ENCODE results near the gene NEB. TPM values are rescaled to one million over a fixed set of nuclear protein-coding genes. Genes with fewer than 3 reads are reported as not detected.
A peak's percentile ranks its signal among the peaks of the same experiment; 100 is the strongest.

The NEB gene
- total and polyA plus RNA-seq, 4 donors, result 2.4 to 8.5 (median 7.1) TPM

DNA sequence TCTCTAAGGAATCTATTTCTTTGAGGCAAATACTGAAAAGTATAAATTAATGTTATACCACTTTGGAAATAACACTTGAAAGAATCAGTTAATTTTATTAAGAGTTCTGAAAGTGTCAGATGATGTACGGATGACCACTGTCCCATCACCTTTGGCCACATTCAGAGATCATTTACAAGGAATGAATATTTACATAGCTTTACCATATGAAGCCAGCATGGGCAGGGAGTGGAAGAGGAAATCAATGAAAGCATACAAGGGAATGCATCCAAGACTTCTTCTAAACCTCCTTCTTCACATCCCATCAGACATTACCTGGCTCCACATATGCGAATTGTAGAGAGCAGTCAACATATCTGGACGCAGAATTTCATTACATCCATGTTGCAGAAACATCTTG is 201.1 kb downstream of the NEB start:
- no peaks in the 10 kb centered on the region for H3K36me3 ChIP-seq (ENCODE audit: control insufficient read depth, insufficient read depth, low read length)
- no peaks in the 10 kb centered on the region for H3K9me3 ChIP-seq (ENCODE audit: control insufficient read depth, insufficient read depth, low read length)
- H3K27ac ChIP-seq (ENCODE audit: low read depth, low read length), result no peak overlapping the region
- no peak for DNase-seq (ENCODE audit: low read depth in 4 of 6, low spot score in 6 of 6)
- no peaks in the 10 kb centered on the region for H3K4me1 ChIP-seq (ENCODE audit: control insufficient read depth, insufficient read depth, low read length)
- H3K27me3 ChIP-seq (ENCODE audit: control insufficient read depth, insufficient read depth, low read length), result no peaks in the 10 kb centered on the region
- H3K4me3 ChIP-seq (ENCODE audit: low read depth, low read length), result no peak overlapping the region
- 100% methylated on average over 1 of the region's 3 CpGs for WGBS (ENCODE audit: insufficient coverage)

DNA sequence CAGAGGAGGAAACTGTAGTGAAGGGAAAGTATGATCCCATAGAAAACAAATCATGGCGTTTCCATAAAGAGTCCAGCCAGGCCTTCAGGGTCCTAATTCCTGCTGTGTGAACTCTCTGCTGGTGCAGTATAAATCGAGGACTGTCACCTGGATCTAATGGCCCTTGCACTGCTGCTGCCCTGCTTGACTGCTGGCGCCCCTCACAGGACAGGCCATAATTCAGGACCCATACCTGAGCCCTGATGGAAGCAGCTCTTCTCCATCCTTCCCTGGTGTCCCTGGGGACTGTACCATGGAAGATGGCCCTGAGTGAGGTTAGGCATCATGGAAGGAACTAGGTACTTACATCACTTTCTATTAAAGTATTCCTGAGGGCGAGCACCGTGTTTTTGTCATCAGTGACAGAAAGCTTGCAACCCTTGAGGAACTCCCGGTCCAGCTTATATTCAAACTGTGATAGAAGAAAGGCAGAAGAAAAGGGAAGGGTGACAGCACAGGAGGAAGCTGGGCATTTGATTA is 207.6 kb downstream of the NEB start:
- no peak for DNase-seq (ENCODE audit: low read depth in 4 of 6, low spot score in 6 of 6)
- Histone ChIP-seq H3K4me1 (ENCODE audit: control insufficient read depth, insufficient read depth, low read length) (no peaks in the 10 kb centered on the region), H3K9me3 (ENCODE audit: control insufficient read depth, insufficient read depth, low read length) (no peaks in the 10 kb centered on the region), H3K27me3 (ENCODE audit: control insufficient read depth, insufficient read depth, low read length) (no peaks in the 10 kb centered on the region), H3K4me3 (ENCODE audit: low read depth, low read length) (no peak overlapping the region), H3K27ac (ENCODE audit: low read depth, low read length) (no peak overlapping the region), H3K36me3 (ENCODE audit: control insufficient read depth, insufficient read depth, low read length) (no peaks in the 10 kb centered on the region)
- WGBS (ENCODE audit: insufficient coverage), result 89% methylated on average over 6 of the region's 6 CpGs

DNA sequence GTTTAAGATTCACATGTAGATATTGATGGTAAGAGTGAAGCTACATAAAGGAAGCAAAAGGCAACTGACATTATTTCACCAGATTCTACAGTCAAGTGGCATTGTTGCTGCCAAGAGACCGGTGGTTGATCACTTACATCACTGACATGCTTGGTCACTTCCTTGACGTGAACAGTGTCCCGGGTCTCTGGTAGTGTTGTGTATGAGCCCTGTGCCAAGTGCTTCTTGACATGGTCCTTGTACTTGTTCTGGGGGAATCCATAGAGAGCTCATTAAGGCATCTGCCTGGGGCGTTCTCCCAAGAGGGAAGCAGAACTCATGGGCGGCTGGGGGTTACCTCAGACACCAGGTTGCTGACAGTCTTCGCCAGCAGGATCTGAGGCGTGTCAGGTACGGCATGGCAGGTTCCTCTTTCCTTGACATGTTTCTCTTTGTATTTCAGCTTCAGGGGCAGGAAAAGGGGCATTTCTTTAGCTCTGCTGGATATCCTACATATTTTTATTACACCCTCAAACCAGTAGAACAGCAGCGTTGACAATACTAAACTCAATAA is 208.4 kb downstream of the NEB start:
- no peaks in the 10 kb centered on the region for H3K36me3 ChIP-seq (ENCODE audit: control insufficient read depth, insufficient read depth, low read length)

DNA sequence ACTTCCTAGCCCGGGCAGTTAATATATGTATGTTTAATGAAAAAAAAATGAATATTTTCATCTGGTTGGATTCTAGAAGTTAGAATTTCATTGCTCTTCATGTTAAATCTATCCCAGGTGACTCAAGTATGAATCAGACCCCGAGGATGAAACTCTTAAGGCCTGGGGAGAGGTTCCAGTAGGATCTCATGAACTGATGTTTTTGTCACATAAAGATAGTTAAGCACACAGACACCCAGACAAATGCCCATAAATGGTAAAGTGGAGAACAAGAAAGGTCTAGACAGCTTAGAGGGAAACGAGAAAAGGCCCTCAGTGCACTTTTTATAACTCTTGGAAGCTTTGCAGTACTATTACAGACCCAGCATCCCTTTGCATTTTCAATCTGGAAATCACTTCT is 210.4 kb downstream of the NEB start:
- DNase-seq (ENCODE audit: low read depth in 4 of 6, low spot score in 6 of 6), result no peak
- no peaks in the 10 kb centered on the region for H3K36me3 ChIP-seq (ENCODE audit: control insufficient read depth, insufficient read depth, low read length)
- no peaks in the 10 kb centered on the region for H3K27me3 ChIP-seq (ENCODE audit: control insufficient read depth, insufficient read depth, low read length)
- WGBS (ENCODE audit: insufficient coverage), result 50% methylated on average over 1 of the region's 3 CpGs
- H3K27ac ChIP-seq (ENCODE audit: low read depth, low read length), result no peak overlapping the region
- no peak overlapping the region for H3K4me3 ChIP-seq (ENCODE audit: low read depth, low read length)
- no peaks in the 10 kb centered on the region for H3K9me3 ChIP-seq (ENCODE audit: control insufficient read depth, insufficient read depth, low read length)
- H3K4me1 ChIP-seq (ENCODE audit: control insufficient read depth, insufficient read depth, low read length), result no peaks in the 10 kb centered on the region

More for the DNA sequence above, 208.4 kb downstream of the NEB start:
- WGBS (ENCODE audit: insufficient coverage), result 98% methylated on average over 7 of the region's 9 CpGs
- no peak for DNase-seq (ENCODE audit: low read depth in 4 of 6, low spot score in 6 of 6)
- Histone ChIP-seq H3K4me1 (ENCODE audit: control insufficient read depth, insufficient read depth, low read length) (no peaks in the 10 kb centered on the region), H3K27ac (ENCODE audit: low read depth, low read length) (no peak overlapping the region), H3K4me3 (ENCODE audit: low read depth, low read length) (no peak overlapping the region), H3K27me3 (ENCODE audit: control insufficient read depth, insufficient read depth, low read length) (no peaks in the 10 kb centered on the region), H3K9me3 (ENCODE audit: control insufficient read depth, insufficient read depth, low read length) (no peaks in the 10 kb centered on the region)

DNA sequence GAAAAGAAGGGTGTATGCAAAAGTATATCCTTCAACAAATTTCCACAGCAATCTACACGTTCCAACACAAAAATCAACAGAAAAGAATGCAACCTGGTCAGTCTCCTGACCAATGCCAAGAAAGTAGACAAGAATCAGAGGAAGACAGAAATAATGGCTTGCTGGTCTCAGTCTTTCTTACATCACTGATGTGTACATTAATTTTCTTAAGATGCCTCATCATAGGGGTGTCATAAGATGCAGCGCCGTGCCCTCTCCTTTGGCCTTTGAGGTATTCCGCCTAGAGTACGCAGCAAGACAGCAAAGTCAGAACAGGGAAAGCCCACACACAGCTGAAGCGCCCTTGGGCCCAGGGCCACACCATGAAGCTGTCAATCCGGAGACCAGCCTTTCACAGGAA is 211.7 kb downstream of the NEB start:
- no peaks in the 10 kb centered on the region for H3K27me3 ChIP-seq (ENCODE audit: control insufficient read depth, insufficient read depth, low read length)
- no peaks in the 10 kb centered on the region for H3K36me3 ChIP-seq (ENCODE audit: control insufficient read depth, insufficient read depth, low read length)
- WGBS (ENCODE audit: insufficient coverage), result 98% methylated on average over 5 of the region's 7 CpGs
- no peaks in the 10 kb centered on the region for H3K4me1 ChIP-seq (ENCODE audit: control insufficient read depth, insufficient read depth, low read length)
- no peak for DNase-seq (ENCODE audit: low read depth in 4 of 6, low spot score in 6 of 6)
- H3K27ac ChIP-seq (ENCODE audit: low read depth, low read length), result no peak overlapping the region
- H3K4me3 ChIP-seq (ENCODE audit: low read depth, low read length), result no peak overlapping the region
- H3K9me3 ChIP-seq (ENCODE audit: control insufficient read depth, insufficient read depth, low read length), result no peaks in the 10 kb centered on the region

DNA sequence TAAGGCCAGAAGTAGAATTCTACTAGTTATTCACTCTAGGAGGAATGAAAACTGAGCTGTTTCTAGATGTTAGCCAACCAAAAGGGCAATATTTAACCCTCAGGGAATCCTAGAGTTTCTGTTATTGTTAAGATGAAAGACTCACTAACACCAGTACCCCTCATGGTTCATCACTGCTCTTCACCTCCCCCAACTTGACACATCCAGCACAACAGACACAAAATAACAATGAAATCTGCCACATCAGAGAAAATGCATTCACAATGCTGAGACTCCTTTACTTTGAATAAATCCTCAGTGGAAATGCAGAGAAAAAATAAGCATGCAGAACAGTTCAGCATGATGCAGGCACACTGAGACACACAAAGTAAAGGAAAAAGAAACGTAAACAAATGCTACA is 213.3 kb downstream of the NEB start:
- DNase-seq (ENCODE audit: low read depth in 4 of 6, low spot score in 6 of 6), result peak in 1 of 6 donors; percentile 1
- H3K4me1 ChIP-seq (ENCODE audit: control insufficient read depth, insufficient read depth, low read length), result no peaks in the 10 kb centered on the region
- H3K4me3 ChIP-seq (ENCODE audit: low read depth, low read length), result no peak overlapping the region
- no peaks in the 10 kb centered on the region for H3K36me3 ChIP-seq (ENCODE audit: control insufficient read depth, insufficient read depth, low read length)
- H3K27ac ChIP-seq (ENCODE audit: low read depth, low read length), result no peak overlapping the region
- no peaks in the 10 kb centered on the region for H3K9me3 ChIP-seq (ENCODE audit: control insufficient read depth, insufficient read depth, low read length)
- WGBS (ENCODE audit: insufficient coverage), result no CpG with 5 or more reads among the region's 1 CpG
- H3K27me3 ChIP-seq (ENCODE audit: control insufficient read depth, insufficient read depth, low read length), result no peaks in the 10 kb centered on the region

DNA sequence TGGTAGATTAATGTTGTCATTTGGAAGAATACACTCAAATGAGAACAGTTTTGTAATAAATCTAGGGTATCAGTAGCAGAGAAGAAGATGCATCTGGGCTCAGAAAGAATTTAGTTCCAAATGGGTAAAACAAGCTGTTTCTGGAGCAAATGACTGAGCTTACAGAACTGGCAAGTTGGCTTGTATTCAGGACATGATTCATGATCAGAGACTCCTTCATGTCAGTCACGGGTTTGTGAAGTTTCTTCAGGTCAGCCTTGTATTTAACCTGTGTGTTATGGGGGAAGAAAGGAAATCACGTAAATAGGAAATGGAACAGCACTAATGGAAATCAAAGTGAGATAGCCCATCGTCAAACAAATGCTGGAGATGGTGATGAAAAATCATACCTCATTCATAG is 215.5 kb downstream of the NEB start:
- no peak for DNase-seq (ENCODE audit: low read depth in 4 of 6, low spot score in 6 of 6)
- Histone ChIP-seq H3K27ac (ENCODE audit: low read depth, low read length) (no peak overlapping the region), H3K4me3 (ENCODE audit: low read depth, low read length) (no peak overlapping the region), H3K36me3 (ENCODE audit: control insufficient read depth, insufficient read depth, low read length) (no peaks in the 10 kb centered on the region), H3K4me1 (ENCODE audit: control insufficient read depth, insufficient read depth, low read length) (no peaks in the 10 kb centered on the region), H3K9me3 (ENCODE audit: control insufficient read depth, insufficient read depth, low read length) (no peaks in the 10 kb centered on the region), H3K27me3 (ENCODE audit: control insufficient read depth, insufficient read depth, low read length) (no peaks in the 10 kb centered on the region)
- 100% methylated on average over 1 of the region's 3 CpGs for WGBS (ENCODE audit: insufficient coverage)

DNA sequence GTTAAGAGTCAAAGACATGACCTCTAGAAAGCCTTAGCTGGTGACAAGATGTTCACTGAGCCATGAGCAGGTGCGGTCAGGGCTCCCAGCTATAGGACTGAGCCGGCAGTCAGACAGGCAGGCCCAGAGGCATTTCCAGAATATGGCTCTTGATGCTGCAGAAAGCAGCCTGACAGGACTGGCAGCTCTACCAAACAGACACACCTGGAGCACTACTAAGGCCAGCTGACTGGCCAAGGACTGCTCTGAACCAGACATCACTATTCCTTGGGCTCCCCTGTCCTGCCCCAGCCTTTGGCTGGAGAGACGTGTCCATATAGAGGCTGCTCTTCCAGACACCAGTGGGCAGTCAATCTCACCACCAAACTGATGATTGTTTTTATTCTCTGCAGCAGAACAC is 225.8 kb downstream of the NEB start:
- no peaks in the 10 kb centered on the region for H3K9me3 ChIP-seq (ENCODE audit: control insufficient read depth, insufficient read depth, low read length)
- H3K4me3 ChIP-seq (ENCODE audit: low read depth, low read length), result no peak overlapping the region
- WGBS (ENCODE audit: insufficient coverage), result 75% methylated on average over 3 of the region's 3 CpGs
- H3K27ac ChIP-seq (ENCODE audit: low read depth, low read length), result no peak overlapping the region
- H3K4me1 ChIP-seq (ENCODE audit: control insufficient read depth, insufficient read depth, low read length), result no peaks in the 10 kb centered on the region
- no peaks in the 10 kb centered on the region for H3K27me3 ChIP-seq (ENCODE audit: control insufficient read depth, insufficient read depth, low read length)
- H3K36me3 ChIP-seq (ENCODE audit: control insufficient read depth, insufficient read depth, low read length), result no peaks in the 10 kb centered on the region
- DNase-seq (ENCODE audit: low read depth in 4 of 6, low spot score in 6 of 6), result no peak

DNA sequence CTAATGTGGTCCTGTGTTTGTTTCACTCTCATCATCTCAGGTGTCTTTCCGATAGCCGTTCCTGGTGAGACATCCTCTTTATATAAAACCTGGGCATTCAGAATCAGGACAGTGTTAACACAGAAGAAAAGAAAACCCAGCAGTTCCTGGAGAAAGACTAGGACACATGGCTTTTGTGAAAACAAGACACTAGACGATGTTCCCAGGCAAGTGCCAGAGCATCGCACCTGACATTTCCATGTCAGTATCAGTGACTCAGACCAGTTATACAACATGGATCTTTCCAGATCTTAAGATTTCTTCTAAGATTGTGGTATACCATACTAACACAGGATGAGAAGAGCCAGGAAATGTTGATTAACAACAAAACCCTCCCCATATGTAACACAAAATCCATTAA is 228.1 kb downstream of the NEB start:
- Histone ChIP-seq H3K4me3 (ENCODE audit: low read depth, low read length) (no peak overlapping the region), H3K36me3 (ENCODE audit: control insufficient read depth, insufficient read depth, low read length) (no peaks in the 10 kb centered on the region), H3K27me3 (ENCODE audit: control insufficient read depth, insufficient read depth, low read length) (no peaks in the 10 kb centered on the region), H3K4me1 (ENCODE audit: control insufficient read depth, insufficient read depth, low read length) (no peaks in the 10 kb centered on the region), H3K27ac (ENCODE audit: low read depth, low read length) (no peak overlapping the region), H3K9me3 (ENCODE audit: control insufficient read depth, insufficient read depth, low read length) (no peaks in the 10 kb centered on the region)
- no CpG with 5 or more reads among the region's 4 CpGs for WGBS (ENCODE audit: insufficient coverage)
- no peak for DNase-seq (ENCODE audit: low read depth in 4 of 6, low spot score in 6 of 6)

DNA sequence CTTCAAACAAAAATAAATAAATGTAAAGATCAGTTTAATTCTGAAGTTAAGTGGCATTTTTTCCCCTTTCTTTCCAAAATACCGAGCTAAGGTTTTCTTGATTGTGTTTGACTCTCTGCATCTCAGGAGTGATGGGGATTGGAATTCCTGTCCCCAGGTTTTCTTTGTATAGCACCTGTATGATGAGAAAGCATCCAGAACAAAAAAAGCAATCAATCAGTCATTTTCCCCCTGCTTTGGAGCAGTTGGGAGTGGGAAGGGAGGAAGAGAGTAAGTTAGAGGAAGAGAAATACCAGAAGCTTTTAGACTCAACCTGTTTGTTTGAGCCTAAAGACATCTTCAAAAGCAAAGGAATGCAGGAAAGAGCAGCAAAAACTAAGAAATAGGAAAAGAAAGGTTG is 236.1 kb downstream of the NEB start:
- no CpG with 5 or more reads among the region's 1 CpG for WGBS (ENCODE audit: insufficient coverage)
- DNase-seq (ENCODE audit: low read depth in 4 of 6, low spot score in 6 of 6), result no peak
- Histone ChIP-seq H3K4me1 (ENCODE audit: control insufficient read depth, insufficient read depth, low read length) (no peaks in the 10 kb centered on the region), H3K27me3 (ENCODE audit: control insufficient read depth, insufficient read depth, low read length) (no peaks in the 10 kb centered on the region), H3K36me3 (ENCODE audit: control insufficient read depth, insufficient read depth, low read length) (no peaks in the 10 kb centered on the region), H3K27ac (ENCODE audit: low read depth, low read length) (no peak overlapping the region), H3K4me3 (ENCODE audit: low read depth, low read length) (no peak overlapping the region), H3K9me3 (ENCODE audit: control insufficient read depth, insufficient read depth, low read length) (no peaks in the 10 kb centered on the region)
